GM21717 (cell line): ENCODE measurements around the gene ZNF280C.
"Not testable (repeated sequence)": the region's sequence is repeated elsewhere in the genome, so short reads cannot be mapped to it uniquely, and the experiment has no call there.

ENCODE experiments used
- ATAC-seq: cut with Tn5 transposase; IDR thresholded peaks from one replicate; pipeline ENCODE4 v1.9.1; 2021; ENCODE audit warnings: mild to moderate bottlenecking, moderate library complexity; ENCODE audit not compliant: unreplicated experiment

The ZNF280C gene

DNA sequence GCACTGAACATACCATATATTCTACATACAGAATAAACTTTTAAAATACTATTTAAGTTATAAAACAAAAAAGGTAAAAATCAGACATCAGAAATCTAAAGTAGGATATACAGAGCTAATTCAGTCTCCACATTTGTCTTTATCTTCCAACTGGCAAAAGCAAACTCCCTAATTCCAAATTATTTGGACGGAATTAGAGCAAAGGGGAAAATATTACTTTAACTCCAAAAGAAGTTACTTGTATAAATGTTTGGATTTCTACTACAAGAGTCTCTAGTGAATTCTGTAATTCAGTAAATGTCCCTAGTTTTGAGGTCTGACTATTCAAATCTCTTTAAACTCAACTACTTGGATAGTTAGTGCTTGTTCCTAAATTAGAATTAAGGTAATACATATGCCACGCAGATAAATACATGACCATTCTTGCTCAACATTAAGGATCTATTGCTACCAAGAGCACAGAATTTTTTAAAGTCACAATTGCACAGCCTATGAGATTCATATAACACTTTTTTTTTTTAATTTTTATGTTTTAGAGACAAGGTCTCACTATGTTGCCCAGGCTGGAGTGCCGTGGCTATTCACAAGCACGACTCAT lies 7.3 kb downstream of the ZNF280C start:
- ATAC-seq: no peak

DNA sequence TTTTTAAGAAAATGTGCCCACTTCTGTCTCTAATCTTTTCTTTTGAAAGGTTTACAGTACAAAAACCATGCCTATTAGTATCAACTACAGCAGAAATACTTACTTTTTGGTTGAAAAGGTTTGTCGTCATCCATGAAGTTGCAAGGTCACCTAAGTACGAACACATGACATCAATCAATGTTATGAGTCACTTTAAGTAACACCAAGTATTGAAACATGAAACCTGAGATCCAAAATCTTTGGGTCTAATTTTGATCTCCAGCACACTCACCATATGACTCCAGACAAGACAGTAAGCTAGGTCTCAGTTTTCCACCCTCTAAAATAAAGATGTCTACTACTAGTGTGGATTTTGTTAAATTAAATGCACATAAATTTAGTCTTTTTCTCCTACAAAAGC lies 8.4 kb downstream of the ZNF280C start:
- no peak for ATAC-seq

DNA sequence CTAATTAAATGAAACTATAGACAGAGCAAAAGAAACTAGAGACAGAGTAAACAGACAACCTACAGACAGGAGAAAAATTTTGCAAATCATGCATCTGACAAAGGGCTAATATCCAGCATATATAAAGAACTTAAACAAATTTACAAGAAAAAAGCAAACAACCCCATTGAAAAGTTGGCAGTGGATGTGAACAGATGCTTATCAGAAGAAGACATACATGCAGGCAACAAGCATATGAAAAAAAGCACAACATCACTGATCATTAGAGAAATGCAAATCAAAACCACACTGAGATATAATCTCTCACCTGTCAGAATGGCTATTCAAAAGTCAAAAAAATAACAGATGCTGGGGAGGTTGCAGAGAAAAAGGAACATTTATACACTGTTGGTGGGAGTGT lies 14.8 kb downstream of the ZNF280C start:
- no peak for ATAC-seq

DNA sequence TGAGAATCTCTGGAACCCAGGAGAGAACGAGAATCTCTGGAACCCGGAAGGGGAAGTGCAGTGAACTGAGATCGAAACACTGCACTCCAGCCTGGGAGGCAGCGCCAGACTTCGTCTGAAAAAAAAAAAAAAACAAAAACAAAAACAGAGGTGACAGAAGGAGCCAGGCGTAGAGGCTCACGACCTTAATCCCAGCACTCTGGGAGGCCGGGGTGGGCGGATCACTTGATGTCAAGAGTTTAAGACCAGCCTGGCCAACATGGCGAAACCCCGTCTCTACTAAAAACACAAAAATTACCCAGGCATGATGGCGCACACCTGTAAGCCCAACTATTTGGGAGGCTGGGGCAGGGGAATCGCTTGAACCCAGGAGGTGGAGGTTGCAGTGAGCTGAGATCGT lies 17.0 kb downstream of the ZNF280C start:
- ATAC-seq: no peak

DNA sequence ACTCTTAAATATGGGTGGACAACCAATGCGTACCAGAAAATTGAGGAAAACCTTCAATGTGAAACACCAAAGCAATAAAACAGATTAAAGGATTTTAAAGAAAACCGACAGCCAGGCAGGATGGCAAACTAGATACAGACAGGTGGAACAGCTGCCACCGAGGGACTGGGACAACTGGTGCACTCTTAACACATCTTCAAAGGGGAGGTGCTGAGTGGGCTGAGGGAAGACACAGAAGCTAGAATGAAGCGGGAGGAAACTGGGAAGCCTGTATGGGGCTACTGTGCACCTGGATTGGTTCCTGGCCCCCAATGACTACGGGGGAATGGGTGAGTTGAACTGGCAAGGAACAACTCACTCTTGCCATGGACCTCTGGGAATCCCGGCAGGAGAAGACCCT lies 20.7 kb downstream of the ZNF280C start:
- no peak for ATAC-seq

DNA sequence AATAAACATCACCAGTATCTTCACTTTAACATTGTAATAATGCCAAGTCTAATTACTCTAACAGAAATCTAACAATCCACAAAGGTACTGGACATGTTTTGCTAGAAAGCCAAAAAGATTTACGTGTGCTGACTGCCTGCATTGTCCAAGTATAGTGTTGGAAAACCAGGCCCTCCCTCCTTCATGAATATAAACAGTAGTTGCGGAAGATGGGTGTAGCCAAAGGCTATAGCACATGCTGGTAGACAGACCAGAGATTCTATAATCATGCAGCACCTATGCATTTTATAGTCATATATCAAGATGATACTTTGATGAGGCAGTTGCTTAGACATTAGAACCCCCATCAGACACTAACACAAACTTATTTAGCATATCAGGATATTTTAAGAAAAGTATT lies 22.6 kb downstream of the ZNF280C start:
- no peak for ATAC-seq

DNA sequence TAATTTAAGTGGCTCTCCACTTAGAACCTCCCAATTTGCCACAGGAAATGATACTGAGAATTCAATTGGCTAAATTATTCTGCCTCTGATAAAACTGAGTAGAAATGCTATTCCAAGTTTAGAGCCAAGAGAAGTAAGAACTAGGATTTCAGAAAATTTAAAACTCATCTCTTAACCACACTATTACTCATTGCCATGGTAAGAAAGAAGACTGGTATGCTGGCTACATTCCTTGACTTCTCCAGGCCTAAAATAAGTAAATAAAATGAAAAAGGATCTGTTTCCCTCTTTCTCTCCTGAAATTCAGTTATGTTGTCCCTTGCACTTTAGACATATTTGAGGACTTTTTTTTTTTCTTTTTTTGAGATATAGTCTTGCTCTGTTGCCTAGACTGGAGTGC lies 23.3 kb downstream of the ZNF280C start:
- ATAC-seq: no peak

DNA sequence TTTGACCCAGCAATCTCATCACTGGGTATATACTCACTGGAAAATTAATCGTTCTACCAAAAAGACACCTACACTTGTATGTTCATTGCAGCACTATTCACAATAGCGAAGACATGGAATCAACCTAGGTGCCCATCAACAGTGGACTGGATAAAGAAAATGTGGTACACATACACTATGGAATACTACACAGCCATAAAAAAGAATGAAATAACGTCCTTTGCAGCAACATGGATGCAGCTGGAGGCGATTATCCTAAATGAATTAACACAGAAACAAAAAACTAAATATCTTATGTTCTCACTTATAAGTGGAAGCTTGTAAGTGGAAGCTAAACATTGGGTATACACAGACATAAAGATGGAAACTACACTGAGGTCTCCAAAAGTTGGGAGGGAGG lies 37.5 kb downstream of the ZNF280C start:
- not testable (repeated sequence) for ATAC-seq

DNA sequence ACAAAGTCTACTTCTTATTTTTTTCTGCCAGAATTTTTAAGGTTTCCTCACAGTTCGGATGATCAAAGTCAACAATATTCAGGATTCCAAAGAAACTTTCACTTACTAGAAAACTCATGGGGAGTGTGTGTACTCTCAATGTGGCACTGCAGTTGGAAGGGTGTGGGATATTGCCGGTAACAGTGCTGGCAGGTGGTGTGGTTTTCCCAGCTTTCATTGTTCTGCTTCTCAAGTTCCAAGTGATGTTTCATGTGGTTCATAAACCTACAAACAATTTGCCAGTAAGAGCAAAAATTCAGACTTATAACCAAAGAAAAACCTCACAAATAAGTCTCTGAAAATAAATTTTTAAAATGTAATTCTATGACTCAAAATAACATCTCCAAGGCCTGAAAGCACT lies 39.8 kb downstream of the ZNF280C start:
- no peak for ATAC-seq

DNA sequence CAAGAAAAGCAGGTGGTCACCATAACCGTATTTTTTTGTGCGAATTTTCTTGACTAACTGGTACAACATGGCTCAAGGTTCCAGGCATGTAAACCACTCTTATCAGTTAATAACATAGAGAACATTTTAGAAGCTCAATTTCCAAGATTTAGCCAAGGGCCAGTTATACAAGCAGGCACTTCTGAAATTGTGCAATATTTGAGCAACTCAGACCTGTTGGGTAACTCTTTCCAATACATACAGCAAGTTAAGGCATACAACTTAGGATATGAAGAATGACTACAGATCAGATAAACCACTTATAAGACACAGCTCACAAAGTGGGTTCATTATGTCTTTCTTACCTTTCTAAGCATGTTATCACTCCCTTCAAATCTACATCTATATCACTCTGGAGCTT lies 43.9 kb downstream of the ZNF280C start:
- ATAC-seq: no peak

DNA sequence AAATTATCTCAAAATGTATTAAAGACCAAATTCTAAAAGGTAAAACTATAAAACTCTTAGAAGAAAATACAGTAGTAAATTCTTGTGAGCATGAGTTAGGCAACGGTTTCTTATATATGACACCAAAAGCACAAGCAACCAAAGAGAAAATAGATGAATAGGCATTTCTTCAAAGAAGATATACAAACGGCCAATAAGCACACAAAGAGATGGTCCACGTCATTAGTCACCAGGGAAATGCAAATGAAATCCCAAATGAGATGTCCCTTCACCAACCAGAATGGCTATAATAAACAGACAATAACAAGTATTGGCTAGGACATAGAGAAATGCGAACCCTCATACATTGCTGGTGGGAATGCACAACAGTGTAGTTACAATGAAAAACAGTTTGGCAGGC lies 52.4 kb downstream of the ZNF280C start:
- ATAC-seq: no peak

DNA sequence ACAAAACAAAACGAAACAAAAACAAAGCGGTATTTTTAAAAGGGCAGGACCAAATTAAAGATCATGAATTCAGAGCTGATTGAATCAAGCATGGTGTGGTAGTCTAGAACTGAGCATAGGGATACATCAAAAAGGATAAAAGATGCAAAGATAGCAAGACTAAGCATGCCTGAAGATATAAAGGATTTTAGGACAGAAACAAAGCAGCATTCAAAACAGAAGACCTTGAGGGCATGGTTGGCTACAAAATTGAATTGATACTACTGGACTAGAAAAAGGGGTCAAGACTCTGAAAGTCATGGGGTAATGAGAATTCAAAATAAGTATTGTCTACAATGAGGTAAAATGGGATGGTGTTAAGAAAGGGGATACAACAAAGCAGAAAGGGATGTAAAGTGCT lies 55.3 kb downstream of the ZNF280C start:
- no peak for ATAC-seq

DNA sequence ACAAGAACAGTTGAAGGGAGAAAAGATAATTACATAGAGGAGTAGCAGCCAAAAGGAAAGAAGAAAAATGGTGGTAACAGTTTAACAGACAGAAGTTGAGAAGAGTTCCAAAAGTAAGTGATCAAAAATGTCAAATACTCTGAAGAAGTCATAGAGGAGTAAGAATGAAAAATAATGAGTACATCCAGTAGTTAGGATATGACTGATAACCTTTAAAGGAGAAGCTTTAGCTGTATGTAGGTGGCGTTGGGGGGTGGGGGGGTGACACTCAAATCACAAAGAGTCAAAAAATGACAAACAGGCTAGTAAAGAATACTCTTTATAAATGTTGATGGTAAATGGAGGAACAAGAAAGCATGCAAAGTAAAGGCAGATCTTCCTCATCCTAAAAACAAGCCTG lies 56.3 kb downstream of the ZNF280C start:
- ATAC-seq: no peak

DNA sequence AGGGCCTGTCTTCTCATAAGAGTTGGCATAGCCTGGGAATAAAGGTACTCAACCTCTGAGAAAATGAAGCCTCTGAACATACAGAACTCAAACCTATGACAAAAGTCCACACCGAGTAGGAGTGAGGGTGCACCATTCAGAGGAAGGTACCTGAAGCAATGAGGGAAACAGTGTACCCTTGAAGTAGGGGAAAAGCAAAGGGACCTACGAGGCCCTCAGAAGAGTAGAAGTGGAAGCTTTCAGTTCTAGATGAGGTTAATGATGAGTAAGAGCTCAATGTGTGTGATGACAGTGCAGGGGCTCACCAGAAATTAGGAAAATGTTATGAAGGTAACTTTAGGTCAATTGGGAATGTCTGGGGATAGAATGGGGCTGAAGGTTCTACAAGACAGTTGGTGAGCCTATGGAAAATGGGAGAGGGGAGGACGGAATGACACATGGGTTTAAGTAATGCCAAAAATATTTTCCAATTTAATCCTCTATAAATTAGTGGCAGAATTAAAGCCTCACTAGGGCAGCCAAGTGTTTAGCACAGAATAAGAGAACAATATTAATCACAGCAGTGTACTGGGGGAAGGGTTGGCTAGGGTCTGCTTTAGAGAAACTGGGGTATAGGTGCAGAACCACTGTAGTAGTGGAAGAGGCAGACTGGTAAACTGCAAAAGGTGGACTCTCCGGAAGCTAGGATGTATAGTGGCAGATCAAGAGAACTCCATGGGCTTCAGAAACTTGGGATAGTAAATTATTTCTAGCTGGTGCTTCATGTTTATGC lies 57.1 kb downstream of the ZNF280C start:
- ATAC-seq: no peak

DNA sequence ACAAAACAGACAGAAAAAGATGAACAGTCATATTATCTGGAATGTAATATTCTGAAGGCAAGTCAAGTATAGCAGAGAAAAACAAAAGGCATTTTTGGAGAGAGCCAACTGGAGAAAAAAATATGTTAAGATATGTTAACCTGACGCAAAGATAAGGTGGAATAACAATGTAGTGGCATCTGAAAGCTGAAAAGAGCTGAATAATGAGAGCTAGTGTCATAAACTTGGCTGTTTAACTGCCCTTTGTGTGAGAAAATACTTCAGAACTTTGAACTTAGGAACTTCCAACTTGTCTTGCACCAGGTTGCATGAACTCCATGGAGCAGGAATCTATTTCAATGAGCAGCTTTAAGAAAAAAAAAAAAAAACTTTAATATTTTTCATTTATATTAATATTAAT lies 64.1 kb downstream of the ZNF280C start:
- ATAC-seq: no peak

DNA sequence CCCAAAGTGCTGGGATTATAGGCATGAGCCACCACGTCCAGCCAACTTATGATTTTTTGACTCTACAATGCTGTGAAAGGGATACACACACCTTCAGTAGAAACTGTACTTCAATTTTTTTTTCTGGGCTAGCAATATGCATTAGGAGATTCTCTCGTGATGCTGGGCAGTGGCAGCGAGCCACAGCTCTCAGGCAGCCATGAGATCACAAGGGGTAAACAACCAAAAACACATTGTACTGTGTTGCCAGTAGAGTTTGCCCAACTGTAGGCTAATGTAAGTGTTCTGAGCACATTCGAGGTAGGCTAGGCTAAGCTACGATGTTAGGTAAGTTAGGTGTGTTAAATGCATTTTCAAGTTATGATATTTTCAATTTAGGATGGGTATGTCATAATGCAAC lies 71.2 kb downstream of the ZNF280C start:
- ATAC-seq: no peak

DNA sequence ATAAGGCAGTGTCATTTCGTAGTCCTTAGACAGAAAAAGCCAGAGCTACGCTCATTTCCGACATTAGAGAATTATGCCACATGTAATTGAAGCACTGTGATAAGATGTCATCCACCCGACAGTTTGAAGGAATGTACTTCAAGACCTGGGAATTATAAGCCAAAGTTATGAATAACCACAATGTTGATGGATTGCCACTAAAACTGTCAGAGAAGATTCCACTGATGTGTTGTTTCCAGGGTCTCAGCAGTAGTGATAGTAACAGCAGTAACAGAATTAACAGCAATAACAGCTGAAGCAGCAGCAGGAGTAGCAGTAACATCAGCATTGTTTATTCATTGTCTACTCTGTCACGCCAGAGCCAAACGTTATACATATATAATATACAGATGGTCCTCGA lies 72.2 kb downstream of the ZNF280C start:
- no peak for ATAC-seq

DNA sequence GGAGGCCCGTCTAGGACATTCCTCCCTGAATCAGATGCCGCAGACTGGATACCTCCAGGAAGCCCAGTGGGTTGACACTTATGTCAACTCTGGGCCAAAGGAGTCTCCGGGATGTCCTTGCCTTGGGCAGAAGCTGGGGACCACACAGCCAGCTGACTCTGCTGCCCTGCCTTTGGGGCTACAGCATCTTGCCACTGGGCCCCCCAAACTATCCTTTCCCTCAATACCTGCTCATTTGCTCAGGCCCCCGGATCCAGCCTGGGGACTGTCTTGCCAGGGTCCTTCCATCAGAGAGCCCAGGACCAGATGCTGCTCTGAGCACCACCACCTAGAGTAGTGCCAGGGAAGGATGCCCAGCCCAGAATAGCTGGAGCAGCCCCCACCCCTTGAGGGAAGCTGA lies 77.9 kb downstream of the ZNF280C start:
- ATAC-seq: no peak

DNA sequence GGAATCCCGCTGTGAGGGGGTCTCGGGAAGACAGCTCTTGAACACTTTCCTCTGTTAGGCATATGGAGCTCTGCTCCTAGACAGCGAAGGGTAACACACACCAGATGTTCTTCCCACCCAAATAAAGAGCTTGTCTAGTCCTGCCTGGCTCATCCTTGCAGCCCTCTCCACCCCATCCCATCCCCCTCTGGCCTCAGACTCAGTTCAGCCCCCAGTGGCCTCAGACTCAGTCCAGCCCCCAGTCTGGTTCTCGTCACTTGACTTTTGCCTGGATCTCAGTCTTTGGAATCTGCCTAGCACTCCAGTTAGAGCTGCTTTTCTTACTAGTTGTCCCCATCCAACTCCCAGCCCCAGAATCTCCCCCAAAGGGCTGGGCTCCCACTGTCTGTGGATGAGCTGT lies 82.0 kb downstream of the ZNF280C start:
- ATAC-seq: no peak

DNA sequence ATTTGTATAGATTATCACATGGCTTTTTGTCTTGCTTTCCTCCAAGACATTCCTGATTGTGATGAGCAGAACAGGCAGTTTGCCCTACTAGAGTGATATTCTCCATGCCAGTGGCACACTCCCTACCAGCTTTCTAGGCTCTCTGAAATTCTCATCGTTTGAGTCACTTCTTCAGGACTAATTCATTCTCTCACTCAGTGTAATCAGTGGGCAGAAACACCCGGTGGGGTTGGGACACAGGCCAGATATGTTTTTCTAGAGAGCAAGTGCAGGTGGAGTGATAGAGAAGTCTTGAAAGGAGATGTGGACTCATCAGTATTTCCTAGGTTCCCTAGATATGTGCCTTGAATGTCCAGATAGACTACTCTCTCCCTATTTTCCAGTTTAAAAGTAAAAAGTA lies 83.8 kb downstream of the ZNF280C start:
- no peak for ATAC-seq

DNA sequence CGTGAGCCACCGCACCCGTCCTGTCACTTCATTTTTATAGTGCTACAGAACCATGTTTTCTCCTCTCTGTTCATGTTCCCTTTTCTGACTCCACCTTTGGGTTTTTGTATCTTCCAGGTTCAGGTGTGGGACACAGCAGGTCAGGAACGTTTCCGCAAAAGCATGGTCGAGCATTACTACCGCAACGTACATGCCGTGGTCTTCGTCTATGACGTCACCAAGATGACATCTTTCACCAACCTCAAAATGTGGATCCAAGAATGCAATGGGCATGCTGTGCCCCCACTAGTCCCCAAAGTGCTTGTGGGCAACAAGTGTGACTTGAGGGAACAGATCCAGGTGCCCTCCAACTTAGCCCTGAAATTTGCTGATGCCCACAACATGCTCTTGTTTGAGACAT lies 84.5 kb downstream of the ZNF280C start:
- no peak for ATAC-seq

DNA sequence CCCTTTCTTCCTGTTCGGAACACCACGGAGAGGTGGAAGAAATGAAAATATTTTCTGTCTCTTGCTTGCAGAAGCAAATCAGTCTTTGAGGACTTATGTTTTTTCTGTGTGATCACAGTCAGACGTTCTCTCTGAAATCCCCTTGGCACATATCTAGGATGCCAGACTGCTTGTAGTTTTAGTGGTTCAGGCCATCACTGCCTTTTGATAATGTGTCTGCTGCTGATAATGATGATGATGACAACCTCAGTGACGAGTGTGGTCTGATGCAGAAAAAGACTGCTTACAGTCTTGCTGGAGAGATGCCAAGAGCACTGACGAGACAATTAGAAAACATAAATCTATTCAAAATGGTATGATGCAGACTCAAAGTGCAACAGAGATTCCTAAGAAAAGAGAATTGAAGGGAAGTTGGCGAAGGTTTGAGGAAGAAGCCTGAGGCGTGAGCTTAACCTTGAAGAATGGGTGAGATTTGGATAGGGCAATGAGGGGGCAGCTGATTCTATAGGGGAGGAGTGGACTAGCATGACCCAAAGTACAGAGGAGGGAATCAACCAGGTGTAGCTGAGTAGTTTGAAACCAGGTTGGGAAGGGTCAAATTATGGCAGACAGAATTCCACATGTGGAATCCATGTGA lies 89.0 kb downstream of the ZNF280C start:
- no peak for ATAC-seq
